Ishikawa (cell line): ENCODE measurements around the gene ASB2.

ENCODE experiments used
- CEBPB ChIP-seq: IDR thresholded peaks from 2 replicates; pipeline ENCODE4 v1.6.1; 2012
- CREB1 ChIP-seq: IDR thresholded peaks from 2 replicates; pipeline ENCODE4 v1.6.1; 2012; ENCODE audit warnings: low read depth
- EGR1 ChIP-seq: IDR thresholded peaks from 2 replicates; pipeline ENCODE4 v1.6.1; 2012
- EP300 ChIP-seq: IDR thresholded peaks from 2 replicates; pipeline ENCODE4 v1.6.1; 2012; ENCODE audit warnings: borderline replicate concordance
- NFIC ChIP-seq: IDR thresholded peaks from 2 replicates; pipeline ENCODE4 v1.6.1; 2012
- RAD21 ChIP-seq: IDR thresholded peaks from 2 replicates; pipeline ENCODE4 v1.6.1; 2012; ENCODE audit warnings: low read depth
- TAF1 ChIP-seq: IDR thresholded peaks from 2 replicates; pipeline ENCODE4 v1.6.1; 2012; ENCODE audit warnings: low read depth, mild to moderate bottlenecking
- TCF12 ChIP-seq: IDR thresholded peaks from 2 replicates; pipeline ENCODE4 v1.6.1; 2012; ENCODE audit warnings: low read depth
- TEAD4 ChIP-seq: IDR thresholded peaks from 2 replicates; pipeline ENCODE4 v1.6.1; 2012
- YY1 ChIP-seq: IDR thresholded peaks from 2 replicates; pipeline ENCODE4 v1.6.1; 2012; ENCODE audit warnings: low read depth
- TF ChIP-seq, protein P1 (sequence below): IDR thresholded peaks from 2 replicates; pipeline ENCODE4 v1.6.1; 2012; ENCODE audit warnings: low read depth, mild to moderate bottlenecking
- TF ChIP-seq, protein P2 (sequence below): IDR thresholded peaks from 2 replicates; pipeline ENCODE4 v1.6.1; 2012
- TF ChIP-seq, protein P3 (sequence below): IDR thresholded peaks from 2 replicates; pipeline ENCODE4 v1.6.1; 2012

DNA sequence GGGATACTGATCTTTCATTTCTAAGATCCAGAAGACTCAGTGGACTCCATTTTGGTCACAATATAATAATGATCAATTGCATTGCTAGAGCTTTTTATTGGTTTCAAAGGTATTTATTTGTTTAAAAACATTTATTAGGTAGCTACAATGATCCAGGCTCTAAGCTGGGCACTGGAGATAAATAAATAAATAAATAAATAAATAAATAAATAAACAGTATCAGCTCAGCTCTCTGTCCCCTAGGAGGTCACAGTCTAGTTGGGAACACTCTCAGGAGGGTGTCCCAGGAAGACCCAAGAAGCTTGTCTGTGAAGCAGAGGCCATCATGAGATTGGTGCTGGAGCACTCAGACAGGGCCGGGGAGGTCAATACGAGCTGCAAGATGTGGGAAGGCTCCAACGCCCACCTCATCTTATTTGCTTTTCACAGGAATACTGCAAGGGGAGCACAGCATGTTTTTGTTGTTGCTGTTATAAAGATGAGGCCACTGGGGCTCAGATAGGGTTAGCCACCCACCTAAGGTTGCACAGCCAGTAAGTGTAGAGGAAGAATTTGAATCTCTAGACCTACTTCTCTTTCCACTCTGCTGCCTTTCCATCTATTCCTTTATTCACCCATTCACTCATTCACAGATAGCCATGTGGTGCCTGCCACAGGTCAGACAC lies 15.5 kb downstream of the ASB2 start:
- TF ChIP-seq YY1 (no peak), CEBPB (no peak), EP300 (no peak), TCF12 (no peak), TAF1 (no peak), RAD21 (no peak), CREB1 (no peak), TEAD4 (no peak), EGR1 (no peak), NFIC (no peak)
- TF ChIP-seq, protein P1, sequence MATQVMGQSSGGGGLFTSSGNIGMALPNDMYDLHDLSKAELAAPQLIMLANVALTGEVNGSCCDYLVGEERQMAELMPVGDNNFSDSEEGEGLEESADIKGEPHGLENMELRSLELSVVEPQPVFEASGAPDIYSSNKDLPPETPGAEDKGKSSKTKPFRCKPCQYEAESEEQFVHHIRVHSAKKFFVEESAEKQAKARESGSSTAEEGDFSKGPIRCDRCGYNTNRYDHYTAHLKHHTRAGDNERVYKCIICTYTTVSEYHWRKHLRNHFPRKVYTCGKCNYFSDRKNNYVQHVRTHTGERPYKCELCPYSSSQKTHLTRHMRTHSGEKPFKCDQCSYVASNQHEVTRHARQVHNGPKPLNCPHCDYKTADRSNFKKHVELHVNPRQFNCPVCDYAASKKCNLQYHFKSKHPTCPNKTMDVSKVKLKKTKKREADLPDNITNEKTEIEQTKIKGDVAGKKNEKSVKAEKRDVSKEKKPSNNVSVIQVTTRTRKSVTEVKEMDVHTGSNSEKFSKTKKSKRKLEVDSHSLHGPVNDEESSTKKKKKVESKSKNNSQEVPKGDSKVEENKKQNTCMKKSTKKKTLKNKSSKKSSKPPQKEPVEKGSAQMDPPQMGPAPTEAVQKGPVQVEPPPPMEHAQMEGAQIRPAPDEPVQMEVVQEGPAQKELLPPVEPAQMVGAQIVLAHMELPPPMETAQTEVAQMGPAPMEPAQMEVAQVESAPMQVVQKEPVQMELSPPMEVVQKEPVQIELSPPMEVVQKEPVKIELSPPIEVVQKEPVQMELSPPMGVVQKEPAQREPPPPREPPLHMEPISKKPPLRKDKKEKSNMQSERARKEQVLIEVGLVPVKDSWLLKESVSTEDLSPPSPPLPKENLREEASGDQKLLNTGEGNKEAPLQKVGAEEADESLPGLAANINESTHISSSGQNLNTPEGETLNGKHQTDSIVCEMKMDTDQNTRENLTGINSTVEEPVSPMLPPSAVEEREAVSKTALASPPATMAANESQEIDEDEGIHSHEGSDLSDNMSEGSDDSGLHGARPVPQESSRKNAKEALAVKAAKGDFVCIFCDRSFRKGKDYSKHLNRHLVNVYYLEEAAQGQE = no peak
- TF ChIP-seq, protein P2, sequence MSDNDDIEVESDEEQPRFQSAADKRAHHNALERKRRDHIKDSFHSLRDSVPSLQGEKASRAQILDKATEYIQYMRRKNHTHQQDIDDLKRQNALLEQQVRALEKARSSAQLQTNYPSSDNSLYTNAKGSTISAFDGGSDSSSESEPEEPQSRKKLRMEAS = no peak
- TF ChIP-seq, protein P3, sequence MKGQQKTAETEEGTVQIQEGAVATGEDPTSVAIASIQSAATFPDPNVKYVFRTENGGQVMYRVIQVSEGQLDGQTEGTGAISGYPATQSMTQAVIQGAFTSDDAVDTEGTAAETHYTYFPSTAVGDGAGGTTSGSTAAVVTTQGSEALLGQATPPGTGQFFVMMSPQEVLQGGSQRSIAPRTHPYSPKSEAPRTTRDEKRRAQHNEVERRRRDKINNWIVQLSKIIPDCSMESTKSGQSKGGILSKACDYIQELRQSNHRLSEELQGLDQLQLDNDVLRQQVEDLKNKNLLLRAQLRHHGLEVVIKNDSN = no peak
